Subcutaneous abdominal adipose tissue (tissue), 5 donors: ENCODE measurements around the gene EIF1AD.

Experiments
- H3K27ac ChIP-seq: one replicate; pipeline ENCODE4 v1.7.0; 2013; ENCODE audit warnings: low read depth, mild to moderate bottlenecking, inconsistent platforms, low read length, moderate library complexity
- H3K27me3 ChIP-seq, 5 donors: one replicate each; pipeline ENCODE4 v1.7.0; 2013; ENCODE audit warnings: low read length in 5 of 5, inconsistent platforms in 1 of 5; ENCODE audit not compliant: control insufficient read depth in 5 of 5, insufficient read depth in 4 of 5
- H3K36me3 ChIP-seq, 5 donors: one replicate each; pipeline ENCODE4 v1.7.0; 2013; ENCODE audit warnings: low read length in 5 of 5; ENCODE audit not compliant: control insufficient read depth in 5 of 5, insufficient read depth in 5 of 5
- H3K4me1 ChIP-seq, 5 donors: one replicate each; pipeline ENCODE4 v1.7.0; 2013; ENCODE audit warnings: low read length in 5 of 5, mild to moderate bottlenecking in 3 of 5, moderate library complexity in 1 of 5; ENCODE audit not compliant: control insufficient read depth in 5 of 5, insufficient read depth in 5 of 5
- H3K4me3 ChIP-seq, 5 donors: one replicate each; pipeline ENCODE4 v1.7.0; 2013; ENCODE audit warnings: low read length in 5 of 5, low read depth in 1 of 5
- H3K9ac ChIP-seq, 5 donors: one replicate each; pipeline ENCODE4 v1.7.0; 2013; ENCODE audit warnings: low read length in 5 of 5, mild to moderate bottlenecking in 4 of 5, moderate library complexity in 3 of 5
- H3K9me3 ChIP-seq, 5 donors: one replicate each; pipeline ENCODE4 v1.7.0; 2013; ENCODE audit warnings: low read length in 5 of 5; ENCODE audit not compliant: control insufficient read depth in 5 of 5
- donor health status: healthy.
- donor health status: healthy.
- donor health status: healthy.
- donor health status: healthy.
- donor health status: healthy.

EIF1AD gene

DNA sequence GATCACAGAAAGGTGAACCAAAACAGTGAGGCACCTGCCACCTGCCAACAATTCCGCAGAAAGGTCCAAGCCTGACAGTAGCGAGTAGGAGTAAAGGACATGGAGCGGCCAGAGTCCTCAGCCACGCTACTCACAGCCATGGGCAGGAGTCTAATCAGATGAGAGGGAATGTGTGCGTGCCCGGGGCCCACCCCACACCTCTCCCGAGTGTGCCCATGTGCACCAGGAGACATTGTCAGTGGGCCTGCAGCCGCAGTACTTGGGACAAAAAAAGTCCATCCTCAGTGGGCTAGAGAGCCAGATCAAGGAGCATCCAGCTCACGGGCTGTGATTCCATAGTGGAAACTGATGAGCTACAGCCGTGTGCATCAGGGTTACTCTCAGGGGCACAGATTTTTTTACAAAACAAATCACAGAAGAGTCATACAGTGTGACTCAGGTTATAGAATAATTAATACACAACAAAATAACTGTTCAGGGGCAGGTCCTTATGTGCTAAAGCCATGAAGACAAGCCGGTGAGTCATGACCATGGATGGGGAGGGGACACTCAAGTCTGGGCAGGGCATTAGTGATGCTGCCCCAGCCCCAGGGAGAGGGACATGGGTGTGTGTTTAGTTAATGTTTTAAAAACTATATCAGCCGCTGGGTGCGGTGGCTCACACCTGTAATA, 28.4 kb downstream of the EIF1AD start:
- Histone ChIP-seq H3K36me3 (peaks cover 0 to 71% (median 60%) of the 10 kb centered on the region in 5 donors), H3K9me3 (no peaks in the 10 kb centered on the region), H3K4me3 (no peak overlapping the region), H3K27me3 (no peaks in the 10 kb centered on the region), H3K27ac (no peak overlapping the region), H3K4me1 (no peaks in the 10 kb centered on the region), H3K9ac (no peak overlapping the region)

GRCh38 chr11:65972116-65972515, 29.8 kb downstream of the EIF1AD start:
- Histone ChIP-seq H3K27ac (no peak overlapping the region), H3K9ac (no peak overlapping the region), H3K27me3 (no peaks in the 10 kb centered on the region), H3K36me3 (peaks cover 0 to 71% (median 58%) of the 10 kb centered on the region in 5 donors), H3K9me3 (no peaks in the 10 kb centered on the region), H3K4me1 (no peaks in the 10 kb centered on the region), H3K4me3 (no peak overlapping the region)

GRCh38 chr11:65968600-65969482, 33.1 kb downstream of the EIF1AD start:
- Histone ChIP-seq H3K36me3 (peaks cover 0 to 85% (median 74%) of the 10 kb centered on the region in 5 donors), H3K27ac (no peak overlapping the region), H3K27me3 (no peaks in the 10 kb centered on the region), H3K9me3 (no peaks in the 10 kb centered on the region), H3K4me1 (peaks cover 0 to 5% (median 4%) of the 10 kb centered on the region in 5 donors), H3K4me3 (no peak overlapping the region), H3K9ac (peak overlapping the region in 1 of 5 donors; percentile 8)

- H3K36me3 ChIP-seq: peaks cover 0 to 74% (median 66%) of the 10 kb centered on the region in 5 donors
- H3K27ac ChIP-seq: no peak overlapping the region
- no peaks in the 10 kb centered on the region for H3K9me3 ChIP-seq
Observed at GRCh38 chr11:65967329-65967934, 34.5 kb downstream of the EIF1AD start.

GRCh38 chr11:65965986-65966762, 35.8 kb downstream of the EIF1AD start:
- no peak overlapping the region for H3K27ac ChIP-seq
- H3K9ac ChIP-seq: no peak overlapping the region
- H3K4me1 ChIP-seq: peaks cover 7 to 23% (median 22%) of the 10 kb centered on the region in 5 donors
- H3K9me3 ChIP-seq: no peaks in the 10 kb centered on the region
- peaks cover 0 to 67% (median 65%) of the 10 kb centered on the region in 5 donors for H3K36me3 ChIP-seq
- H3K27me3 ChIP-seq: no peaks in the 10 kb centered on the region
- no peak overlapping the region for H3K4me3 ChIP-seq

More at GRCh38 chr11:65967329-65967934, 34.5 kb downstream of the EIF1AD start:
- H3K4me1 ChIP-seq: peaks cover 6 to 19% (median 18%) of the 10 kb centered on the region in 5 donors
- no peak overlapping the region for H3K4me3 ChIP-seq
- no peak overlapping the region for H3K9ac ChIP-seq
- no peaks in the 10 kb centered on the region for H3K27me3 ChIP-seq

DNA sequence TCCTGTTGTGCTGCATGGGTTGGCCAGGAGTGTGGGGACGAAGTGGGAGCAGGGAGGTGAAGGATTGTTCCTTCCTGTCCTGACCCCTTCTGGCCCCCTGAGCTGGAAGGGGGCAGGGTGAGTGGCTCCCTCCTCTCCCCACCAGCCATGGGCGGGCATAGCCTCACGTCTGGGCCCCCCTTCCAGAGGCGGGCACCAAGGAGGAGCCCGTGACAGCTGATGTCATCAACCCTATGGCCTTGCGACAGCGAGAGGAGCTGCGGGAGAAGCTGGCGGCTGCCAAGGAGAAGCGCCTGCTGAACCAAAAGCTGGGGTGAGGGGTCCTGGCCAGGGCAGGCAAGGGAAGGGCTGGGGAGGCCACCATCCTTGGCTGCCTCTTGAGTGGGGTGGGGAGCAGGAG, 37.1 kb downstream of the EIF1AD start:
- no peaks in the 10 kb centered on the region for H3K9me3 ChIP-seq
- no peaks in the 10 kb centered on the region for H3K27me3 ChIP-seq
- no peak overlapping the region for H3K9ac ChIP-seq
- H3K4me1 ChIP-seq: peaks cover 7 to 29% (median 26%) of the 10 kb centered on the region in 5 donors
- H3K27ac ChIP-seq: no peak overlapping the region
- peaks cover 0 to 61% (median 60%) of the 10 kb centered on the region in 5 donors for H3K36me3 ChIP-seq
- no peak overlapping the region for H3K4me3 ChIP-seq

- no peaks in the 10 kb centered on the region for H3K9me3 ChIP-seq
- H3K4me3 ChIP-seq: peak overlapping the region; percentile 86 to 98 (median 89)
- peak overlapping the region; percentile 47 to 81 (median 75) for H3K9ac ChIP-seq
- H3K27me3 ChIP-seq: peaks cover 0 to 6% (median 0%) of the 10 kb centered on the region in 5 donors
- no peak overlapping the region for H3K27ac ChIP-seq
- peaks cover 7 to 29% (median 26%) of the 10 kb centered on the region in 5 donors for H3K4me1 ChIP-seq
- peaks cover 0 to 34% (median 33%) of the 10 kb centered on the region in 5 donors for H3K36me3 ChIP-seq
Observed at GRCh38 chr11:65962141-65962564, 39.8 kb downstream of the EIF1AD start.

- peak within 1 kb of the TSS; percentile 88 to 99 (median 94) for H3K4me3 ChIP-seq
- peaks cover 7 to 29% (median 26%) of the 10 kb centered on the region in 5 donors for H3K4me1 ChIP-seq
- H3K36me3 ChIP-seq: peaks cover 0 to 27% (median 27%) of the 10 kb centered on the region in 5 donors
- peak within 1 kb of the TSS; percentile 77 to 96 (median 91) for H3K9ac ChIP-seq
- H3K27ac ChIP-seq: peak within 1 kb of the TSS; percentile 89
- H3K27me3 ChIP-seq: peaks cover 0 to 7% (median 0%) of the 10 kb centered on the region in 5 donors
- H3K9me3 ChIP-seq: no peaks in the 10 kb centered on the region
Observed at GRCh38 chr11:65961267-65962140, 40.5 kb downstream of the EIF1AD start, which contains the start of gene SART1. TSS of gene SART1 (plus strand) at chr11:65961734. CDS start at chr11:65961781, 47 bp downstream.
